HG02943 (cell line): ENCODE results near the gene RAB1A.
A peak's percentile ranks its signal among the peaks of the same experiment; 100 is the strongest.

ENCODE experiments used
- ATAC-seq: cut with Tn5 transposase; IDR thresholded peaks from one replicate; pipeline ENCODE4 v1.9.1; 2021; ENCODE audit warnings: mild to moderate bottlenecking, low read depth, moderate library complexity; ENCODE audit not compliant: unreplicated experiment

Gene RAB1A

DNA sequence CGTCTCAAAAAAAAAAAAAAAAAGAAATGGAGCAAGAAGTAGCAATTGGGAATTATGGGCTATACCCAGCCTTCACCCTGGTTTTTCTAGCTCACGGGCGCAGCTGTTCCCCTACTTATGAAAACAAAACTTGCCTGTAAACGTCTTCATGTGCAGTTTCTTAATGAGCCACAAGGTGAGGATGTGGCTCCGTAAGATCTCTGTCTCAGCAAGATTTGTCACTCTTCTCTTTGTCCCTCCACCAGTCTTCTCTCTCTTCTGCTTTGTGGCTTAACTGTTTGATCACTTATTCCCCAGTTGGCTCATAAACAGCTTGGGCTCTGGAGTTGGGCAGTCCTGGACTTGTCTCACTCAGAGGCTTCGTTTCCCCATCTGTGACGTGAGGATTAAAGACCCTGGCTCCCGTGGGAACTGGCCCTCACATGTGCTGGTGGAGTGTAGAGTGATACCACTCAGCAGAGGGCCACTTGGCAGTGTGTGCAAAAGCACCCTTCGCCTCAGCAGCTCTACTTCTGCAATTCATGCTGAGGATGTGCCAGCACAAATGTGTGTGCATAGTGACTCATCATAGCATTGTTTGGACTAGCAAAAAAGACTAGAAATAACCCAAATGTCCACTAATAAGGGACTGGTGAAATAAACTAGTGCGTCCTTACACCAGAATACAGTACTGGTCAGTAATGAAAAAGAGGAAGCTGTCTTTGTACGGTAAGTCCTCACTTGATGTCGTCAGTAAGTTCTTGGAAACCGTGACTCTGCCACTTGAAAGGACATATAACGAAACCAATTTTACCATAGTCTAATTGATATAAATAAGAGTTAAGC lies 65.0 kb downstream of the RAB1A start:
- ATAC-seq = peak; percentile 85

DNA sequence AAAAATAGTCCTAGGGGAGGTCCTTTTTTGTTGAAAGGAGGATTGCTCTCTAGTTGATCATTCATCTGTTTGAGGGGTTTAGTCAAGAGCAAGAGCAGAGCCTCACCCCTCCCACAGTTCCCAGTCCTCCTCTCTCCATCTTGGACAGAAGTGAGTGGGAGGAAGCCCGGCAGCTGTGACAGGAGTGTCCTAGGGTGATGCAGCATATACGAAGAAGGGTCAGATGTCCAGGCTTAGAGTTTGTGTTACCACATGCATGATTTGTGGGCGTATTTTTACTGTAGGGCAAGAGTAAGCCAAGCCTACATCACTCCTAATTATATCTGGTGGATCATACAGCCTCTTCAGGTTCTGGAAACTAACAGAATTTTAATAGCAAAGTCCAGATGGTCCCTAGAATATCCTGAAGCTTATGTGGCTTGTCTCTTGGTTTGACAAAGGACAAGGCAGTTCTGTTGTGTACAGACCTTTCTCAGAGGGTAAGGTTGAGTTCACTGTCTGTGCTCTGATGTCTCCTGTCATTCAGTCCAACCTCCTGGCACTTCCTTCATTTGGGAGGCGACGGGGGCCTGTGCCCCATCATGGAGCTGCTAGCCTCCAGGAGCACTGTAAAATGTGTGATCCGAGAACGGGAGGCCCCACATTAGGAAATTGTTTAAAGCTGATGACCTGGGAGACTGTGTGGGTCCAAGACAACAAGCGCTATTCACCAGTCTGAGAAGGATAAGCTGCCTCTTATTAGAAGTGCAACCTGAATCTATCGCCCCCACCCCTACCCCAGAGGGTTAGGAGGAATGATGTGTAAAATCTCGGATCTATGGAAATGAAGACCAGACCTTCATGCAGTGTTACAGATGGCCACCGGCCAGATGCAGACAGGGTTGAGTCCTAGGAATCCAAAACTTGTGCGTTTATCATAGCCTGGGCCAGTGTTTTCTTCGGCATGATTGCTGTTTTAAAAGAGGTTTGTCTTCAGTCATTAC lies 66.8 kb downstream of the RAB1A start:
- ATAC-seq = no peak

GRCh38 chr2:65061910-65062339 lies 68.0 kb downstream of the RAB1A start:
- ATAC-seq = no peak

- no peak for ATAC-seq
Observed at GRCh38 chr2:65061146-65061909, 68.6 kb downstream of the RAB1A start.

GRCh38 chr2:65059071-65059470 lies 70.8 kb downstream of the RAB1A start:
- no peak for ATAC-seq

- no peak for ATAC-seq
Observed at GRCh38 chr2:65057391-65058052, 72.4 kb downstream of the RAB1A start.

GRCh38 chr2:65057054-65057375 lies 72.9 kb downstream of the RAB1A start:
- ATAC-seq = no peak

GRCh38 chr2:65056215-65057053 lies 73.5 kb downstream of the RAB1A start, which contains the start of gene CEP68:
TSS of gene CEP68 (plus strand) at chr2:65056416. CDS start at chr2:65069445, 13,029 bp downstream.
- peak; percentile 88 for ATAC-seq

GRCh38 chr2:65055422-65056214 lies 74.3 kb downstream of the RAB1A start:
- peak; percentile 27 for ATAC-seq

GRCh38 chr2:65054749-65055421 lies 75.0 kb downstream of the RAB1A start:
- ATAC-seq = no peak

DNA sequence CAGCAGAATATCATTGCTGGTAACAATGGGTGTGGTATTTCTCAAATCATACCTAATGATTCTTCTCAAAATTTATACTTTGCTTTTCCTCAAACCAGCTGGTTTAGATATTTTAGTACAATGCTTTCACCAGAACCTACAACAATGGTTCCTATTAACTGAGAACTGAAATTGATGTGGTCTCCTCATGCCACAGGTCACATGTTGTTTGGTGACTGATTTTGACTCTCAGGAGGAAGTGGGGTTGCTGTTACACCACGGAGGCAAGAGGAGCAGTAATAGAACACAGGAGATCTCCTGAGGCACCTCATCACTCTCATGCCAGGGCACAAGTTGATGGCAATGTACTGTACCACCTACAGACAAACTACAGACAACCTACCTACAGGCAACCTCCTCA lies 76.7 kb downstream of the RAB1A start:
- ATAC-seq = peak; percentile 55

DNA sequence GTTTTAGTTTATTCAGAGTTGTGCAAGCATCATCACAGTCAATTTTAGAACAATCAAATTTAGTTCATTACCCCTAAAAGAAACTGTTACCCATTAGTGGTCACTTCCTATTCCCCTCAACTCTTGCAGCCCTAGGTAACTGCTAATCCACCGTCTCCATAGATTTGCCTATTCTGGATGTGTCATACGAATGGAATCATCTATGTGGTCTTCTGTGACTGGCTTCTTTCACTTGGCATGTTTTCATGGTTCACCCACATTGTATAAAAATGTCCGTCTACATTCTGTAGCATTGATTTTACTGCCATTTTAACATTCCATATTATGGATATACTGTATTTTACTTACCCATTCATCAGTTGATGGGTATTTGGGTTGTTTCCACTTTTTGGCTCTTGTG lies 79.0 kb downstream of the RAB1A start:
- no peak for ATAC-seq

DNA sequence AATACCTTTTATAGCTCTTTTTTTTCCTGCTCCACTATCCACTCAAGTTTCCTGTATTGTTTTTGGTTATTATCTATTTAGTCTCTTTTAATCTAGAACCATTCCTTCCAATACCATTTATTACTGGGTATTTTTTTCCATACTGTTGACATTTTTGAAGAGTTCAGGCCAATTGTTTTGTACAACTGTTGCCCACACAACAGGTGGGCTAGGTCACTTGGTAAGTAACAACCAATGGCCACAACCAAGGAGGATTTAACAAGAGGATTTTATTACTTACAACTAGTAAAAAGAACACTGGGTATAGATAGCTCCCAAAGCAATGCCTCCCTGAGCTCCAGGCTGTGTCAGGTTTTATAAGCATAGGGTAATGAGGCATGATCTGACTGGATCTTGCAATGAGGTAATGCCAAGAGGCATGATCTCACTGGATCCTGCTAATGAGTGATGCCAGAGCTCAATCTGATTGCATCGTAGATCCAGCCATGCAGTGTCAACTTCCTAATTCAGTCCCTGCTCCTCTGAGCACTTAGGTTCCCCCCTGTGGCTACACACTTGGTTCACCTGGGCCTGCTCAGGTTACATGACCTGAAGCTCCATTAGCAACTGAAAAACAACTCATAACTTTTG lies 80.8 kb downstream of the RAB1A start:
- no peak for ATAC-seq

GRCh38 chr2:65046633-65047407 lies 83.1 kb downstream of the RAB1A start:
- ATAC-seq = no peak

GRCh38 chr2:65045651-65046050 lies 84.3 kb downstream of the RAB1A start:
- no peak for ATAC-seq

DNA sequence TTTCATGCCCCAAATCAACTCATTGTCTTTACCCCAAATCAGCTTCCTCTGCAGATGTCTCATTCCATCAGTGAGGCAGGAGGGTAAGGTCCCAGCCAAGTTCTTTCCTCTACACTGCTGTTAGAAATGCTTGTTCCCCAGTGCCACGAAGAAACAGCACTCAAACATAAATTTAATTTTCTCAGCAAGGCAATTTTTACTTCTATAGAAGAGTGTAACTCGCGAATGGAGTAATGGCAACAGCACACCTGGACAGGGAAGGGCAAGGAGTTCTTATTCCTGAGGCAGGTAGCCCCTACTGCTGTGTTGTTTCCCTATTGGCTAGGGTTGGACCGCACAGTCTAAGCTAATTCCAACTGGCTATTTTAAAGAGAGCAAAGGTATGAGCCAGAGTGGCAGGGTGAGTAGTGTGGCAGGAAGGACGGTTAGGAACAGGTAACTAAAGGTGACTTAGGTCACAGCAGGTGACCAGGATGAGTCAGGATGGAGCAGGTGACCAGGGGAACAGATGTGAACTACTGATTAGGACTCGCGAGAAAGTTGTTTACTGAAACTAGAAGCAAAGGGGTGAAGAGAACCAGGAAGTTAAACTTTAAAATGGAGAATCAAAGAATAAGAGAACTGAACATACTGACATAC lies 85.7 kb downstream of the RAB1A start:
- ATAC-seq = no peak
